D721Med (cell line): ENCODE results near the gene ZNF79.
A peak's percentile ranks its signal among the peaks of the same experiment; 100 is the strongest.

Source experiments
- DNase-seq: peaks from one replicate; pipeline ENCODE4 v3.0.0; 2011; ENCODE audit warnings: low spot score; ENCODE audit not compliant: insufficient read length
- FAIRE-seq: peaks from 2 replicates; lab custom pipeline; 2011; peaks lifted over from hg19 to GRCh38; lab: Jason Lieb, UNC
- TF ChIP-seq, protein P1 (sequence below): IDR thresholded peaks from 2 replicates; pipeline ENCODE4 v1.5.1; 2012; ENCODE audit warnings: mild to moderate bottlenecking, control low read depth; ENCODE audit not compliant: insufficient read depth; ENCODE audit errors: missing control alignments

Gene ZNF79

DNA sequence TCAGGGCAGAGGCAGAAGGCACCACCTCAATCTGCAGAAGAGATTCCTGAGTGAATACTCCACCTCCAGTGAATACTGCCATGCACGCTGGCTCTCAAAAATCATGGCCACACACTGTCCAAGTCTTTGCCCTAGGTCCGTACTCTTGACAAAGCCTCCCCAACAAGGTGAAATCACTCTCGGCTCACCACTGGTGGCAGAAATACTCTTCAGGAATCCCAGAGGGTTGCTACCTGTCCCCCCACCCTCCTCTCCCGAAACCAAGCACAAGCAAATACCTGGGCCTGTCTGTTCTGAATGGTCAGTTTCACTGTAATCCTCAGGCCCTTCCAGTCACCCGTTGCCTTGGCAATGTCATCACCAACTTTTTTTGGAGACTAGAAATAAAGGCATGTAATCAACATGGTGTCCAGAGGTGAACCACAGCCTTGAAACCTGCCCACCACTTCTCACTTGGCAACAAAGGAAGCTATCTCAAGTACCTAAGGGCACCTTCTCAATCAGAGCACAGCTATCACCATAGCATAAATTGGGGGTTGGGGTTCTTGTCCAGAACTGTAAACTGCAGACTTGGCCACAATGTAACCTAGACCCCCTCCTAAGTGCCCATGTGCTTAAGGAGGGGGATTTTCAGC lies 25.3 kb downstream of the ZNF79 start:
- FAIRE-seq (no peak), DNase-seq (no peak)
- TF ChIP-seq, protein P1, sequence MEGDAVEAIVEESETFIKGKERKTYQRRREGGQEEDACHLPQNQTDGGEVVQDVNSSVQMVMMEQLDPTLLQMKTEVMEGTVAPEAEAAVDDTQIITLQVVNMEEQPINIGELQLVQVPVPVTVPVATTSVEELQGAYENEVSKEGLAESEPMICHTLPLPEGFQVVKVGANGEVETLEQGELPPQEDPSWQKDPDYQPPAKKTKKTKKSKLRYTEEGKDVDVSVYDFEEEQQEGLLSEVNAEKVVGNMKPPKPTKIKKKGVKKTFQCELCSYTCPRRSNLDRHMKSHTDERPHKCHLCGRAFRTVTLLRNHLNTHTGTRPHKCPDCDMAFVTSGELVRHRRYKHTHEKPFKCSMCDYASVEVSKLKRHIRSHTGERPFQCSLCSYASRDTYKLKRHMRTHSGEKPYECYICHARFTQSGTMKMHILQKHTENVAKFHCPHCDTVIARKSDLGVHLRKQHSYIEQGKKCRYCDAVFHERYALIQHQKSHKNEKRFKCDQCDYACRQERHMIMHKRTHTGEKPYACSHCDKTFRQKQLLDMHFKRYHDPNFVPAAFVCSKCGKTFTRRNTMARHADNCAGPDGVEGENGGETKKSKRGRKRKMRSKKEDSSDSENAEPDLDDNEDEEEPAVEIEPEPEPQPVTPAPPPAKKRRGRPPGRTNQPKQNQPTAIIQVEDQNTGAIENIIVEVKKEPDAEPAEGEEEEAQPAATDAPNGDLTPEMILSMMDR: no peak

DNA sequence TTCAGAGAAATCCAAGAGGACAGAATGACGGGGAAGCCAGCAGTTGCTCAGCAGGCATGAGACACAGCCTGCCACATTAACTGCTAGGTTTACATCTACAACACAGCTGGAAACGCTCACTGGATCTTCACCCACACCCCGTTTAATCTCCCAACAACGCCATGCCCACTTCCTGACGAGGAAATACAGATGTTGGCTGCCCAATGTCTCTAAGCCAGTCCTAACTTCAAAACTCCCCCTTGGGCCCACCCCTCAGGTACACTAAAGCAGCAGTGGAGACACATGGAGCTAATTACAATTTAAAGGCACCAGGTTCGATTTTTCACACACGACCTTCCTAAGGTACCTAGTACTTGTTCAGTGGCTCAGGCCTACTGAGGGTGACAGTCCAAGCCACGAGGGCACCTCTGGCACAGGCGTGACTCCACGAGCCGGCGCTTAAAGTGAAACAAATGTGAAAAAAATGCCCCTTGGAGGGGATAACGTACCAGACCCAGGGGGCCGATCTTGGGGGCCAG lies 26.1 kb downstream of the ZNF79 start:
- FAIRE-seq (no peak), DNase-seq (no peak)
- TF ChIP-seq, protein P1: no peak

DNA sequence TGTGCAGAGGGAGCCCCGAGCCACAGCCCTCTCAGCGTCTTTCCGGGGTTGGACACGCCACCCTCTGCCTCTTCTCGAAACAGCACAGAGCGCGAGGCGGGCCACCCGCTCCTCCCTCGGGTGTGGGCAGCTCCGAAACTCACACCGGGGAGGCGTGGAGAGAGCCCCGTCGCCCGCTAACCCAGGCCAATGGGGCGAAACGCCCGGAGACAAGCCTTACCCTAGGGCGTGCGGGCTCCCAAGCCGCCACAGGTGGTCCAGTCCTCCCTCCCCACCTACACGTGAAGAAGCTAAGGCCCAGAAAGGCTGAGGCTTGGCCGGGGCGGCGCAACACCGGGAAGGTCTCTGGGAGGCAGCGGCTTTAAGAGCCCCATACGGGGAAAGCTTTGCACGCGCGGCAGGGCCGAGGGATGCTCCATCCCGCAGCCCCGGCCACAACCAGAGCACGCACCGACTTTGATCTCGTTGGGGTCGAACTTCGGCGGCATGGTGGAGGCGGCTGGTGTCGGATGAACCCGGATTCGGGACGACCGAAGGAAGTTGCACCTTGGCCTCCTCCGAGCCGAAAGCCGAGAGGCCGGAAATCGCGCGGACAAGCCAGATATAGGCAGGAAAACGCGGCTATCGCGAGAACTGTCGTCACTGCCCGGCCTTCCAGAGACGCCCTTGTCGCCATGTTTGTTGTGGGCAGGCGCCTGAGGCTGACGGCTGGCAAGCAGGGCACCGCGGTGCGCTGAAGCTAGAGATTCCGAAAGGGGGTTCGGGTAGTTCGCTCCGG lies 26.8 kb downstream of the ZNF79 start, which contains the start of the genes LRSAM1 and RPL12:
Gene LRSAM1, plus strand, starts transcription at position 681 of the 778 bp plus-strand sequence. CDS start 3,018 bp downstream, outside the sequence.
Gene RPL12, minus strand, starts transcription at position 577 of the 778 bp plus-strand sequence. Its CDS starts 89 bp downstream, at position 488.
- TF ChIP-seq, protein P1: no peak
- FAIRE-seq: no peak
- peak; percentile 92 for DNase-seq

DNA sequence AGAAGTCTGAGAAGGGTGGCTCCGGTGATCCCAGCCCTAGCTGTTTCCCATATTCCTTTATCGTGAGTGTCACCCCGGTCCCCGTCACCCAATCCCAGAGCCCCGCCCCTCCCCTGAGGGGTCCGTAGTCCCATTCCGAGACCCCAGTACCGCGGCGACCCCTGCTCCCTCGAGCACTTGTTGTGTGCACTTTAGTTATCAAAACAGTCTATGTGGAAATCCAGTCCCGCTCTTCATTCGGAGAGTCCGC lies 27.4 kb downstream of the ZNF79 start:
- DNase-seq (no peak), FAIRE-seq (no peak)
- TF ChIP-seq, protein P1: no peak

DNA sequence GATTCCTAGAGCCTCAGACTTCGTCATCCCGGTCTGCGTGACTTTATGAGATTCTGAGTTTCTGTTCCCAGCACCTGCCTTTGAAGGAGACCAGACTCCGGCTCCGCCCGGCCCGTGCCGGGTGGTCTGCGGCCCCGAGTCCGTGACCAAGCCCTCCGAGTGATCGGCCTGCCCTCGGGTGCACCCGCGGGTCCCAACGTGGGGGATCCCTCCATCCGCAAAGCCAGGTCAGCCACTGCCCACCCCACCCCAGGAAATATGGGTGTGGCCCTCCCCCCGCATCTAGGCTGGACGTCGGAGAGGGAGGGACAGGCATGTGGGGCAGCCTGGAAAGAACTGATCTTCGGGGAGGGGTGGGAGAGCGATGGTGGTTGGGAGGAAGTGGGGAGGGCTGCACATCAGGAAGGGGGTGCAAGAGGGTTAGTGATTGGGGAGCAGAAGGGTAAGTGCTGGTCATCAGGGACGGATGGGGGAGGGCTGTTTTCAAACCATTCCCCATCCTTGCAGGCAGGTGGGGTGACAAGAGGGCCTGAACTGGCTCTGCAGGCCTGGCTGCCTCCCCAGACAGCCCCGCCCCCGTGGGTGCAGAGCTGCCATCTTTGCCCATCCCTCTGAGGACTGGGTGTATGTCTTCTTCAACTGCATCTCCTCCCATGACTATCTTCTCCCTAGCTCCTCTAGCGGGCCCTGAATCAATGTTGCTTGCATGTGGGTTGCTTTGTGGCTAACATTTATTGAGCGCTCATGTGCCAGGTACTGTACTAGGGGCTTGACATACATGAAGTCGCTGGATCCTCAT lies 27.9 kb downstream of the ZNF79 start:
- FAIRE-seq (no peak), DNase-seq (peak; percentile 45)
- TF ChIP-seq, protein P1: no peak

DNA sequence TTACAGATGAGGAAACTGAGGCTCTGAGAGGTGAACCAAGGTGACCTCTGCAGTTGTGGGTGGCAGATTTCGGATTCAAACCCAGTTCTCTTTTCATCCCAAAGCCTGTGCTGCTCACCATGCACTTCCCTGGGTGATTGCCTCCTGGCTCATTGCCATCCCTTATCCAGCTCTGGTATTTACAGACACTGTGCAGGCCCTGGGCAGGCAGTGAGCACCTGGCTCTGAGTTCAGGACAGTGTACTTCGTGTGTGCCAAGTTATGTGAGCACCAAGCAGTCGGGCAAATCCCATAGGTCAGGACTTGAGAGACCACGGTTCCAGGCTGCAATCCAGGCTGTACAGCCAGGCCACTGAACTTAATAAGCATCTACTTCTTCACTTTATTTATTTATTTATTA lies 28.5 kb downstream of the ZNF79 start:
- no peak for DNase-seq
- TF ChIP-seq, protein P1: no peak
- FAIRE-seq: no peak
